NT2/D1 (cell line): ENCODE data around the gene SLX4.

Experiments used
- SUZ12 ChIP-seq: IDR thresholded peaks from 2 replicates; pipeline ENCODE4 v1.6.1; 2011; ENCODE audit not compliant: insufficient read length, insufficient read depth; ENCODE audit errors: extremely low read depth
- YY1 ChIP-seq: IDR thresholded peaks from 2 replicates; pipeline ENCODE4 v1.6.1; 2011; ENCODE audit not compliant: insufficient read length, insufficient read depth
- ZNF274 ChIP-seq: IDR thresholded peaks from 2 replicates; pipeline ENCODE4 v1.6.1; 2011; ENCODE audit warnings: mild to moderate bottlenecking, low read depth, low read length

DNA sequence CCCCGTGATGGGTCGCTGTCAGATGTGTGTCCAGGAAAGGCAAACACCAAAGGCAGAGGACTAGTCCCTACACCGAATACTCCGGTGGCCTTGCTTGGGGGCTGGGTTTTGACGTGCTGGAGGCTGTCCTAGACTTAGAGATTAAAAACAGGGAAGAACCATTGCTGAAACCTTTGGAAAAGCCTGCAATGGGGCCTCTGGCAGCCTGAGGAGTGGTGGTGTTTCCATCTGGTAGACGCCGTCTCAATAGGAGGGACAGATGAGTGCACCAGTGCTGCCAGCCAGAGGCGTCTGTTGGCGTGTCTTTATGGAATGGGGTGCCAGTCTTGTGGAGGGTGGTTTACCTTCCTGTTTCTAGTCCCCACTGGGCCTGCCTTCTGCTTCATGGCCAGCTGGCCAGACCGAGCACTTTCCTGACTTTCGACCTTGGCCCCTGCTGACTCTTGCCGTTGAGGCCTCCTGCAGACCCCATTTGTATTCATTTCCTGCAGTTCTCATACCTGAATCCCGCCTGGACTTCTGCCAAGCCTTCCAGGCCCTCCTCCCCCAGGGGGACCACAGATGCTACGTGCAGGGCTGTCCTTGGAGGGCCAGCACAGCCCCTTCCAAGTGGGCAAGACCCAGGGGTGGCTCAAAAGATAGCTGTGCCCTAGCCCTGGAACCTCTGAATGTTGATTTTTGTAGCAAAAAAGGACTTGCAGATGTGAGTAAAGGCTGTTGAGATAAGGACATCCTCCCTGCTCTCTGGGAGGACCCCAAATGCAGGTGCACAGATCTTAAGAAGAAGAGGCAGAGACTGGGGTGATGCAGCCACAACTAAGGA is 41.2 kb upstream of the SLX4 start:
- TF ChIP-seq ZNF274: no peak
- TF ChIP-seq YY1: no peak
- no peak for TF ChIP-seq SUZ12
